ENCODE measurements around the gene CCDC74B. TPM values are rescaled to one million over a fixed set of nuclear protein-coding genes. Genes with fewer than 3 reads are reported as not detected.
"Not testable (repeated sequence)": the region's sequence is repeated elsewhere in the genome, so short reads cannot be mapped to it uniquely, and the experiment has no call there.

CCDC74B gene
- 1 to 10 TPM in 1 of 2 donors, under 1 TPM in 1; 0.99 to 1.0 TPM for total RNA-seq

DNA sequence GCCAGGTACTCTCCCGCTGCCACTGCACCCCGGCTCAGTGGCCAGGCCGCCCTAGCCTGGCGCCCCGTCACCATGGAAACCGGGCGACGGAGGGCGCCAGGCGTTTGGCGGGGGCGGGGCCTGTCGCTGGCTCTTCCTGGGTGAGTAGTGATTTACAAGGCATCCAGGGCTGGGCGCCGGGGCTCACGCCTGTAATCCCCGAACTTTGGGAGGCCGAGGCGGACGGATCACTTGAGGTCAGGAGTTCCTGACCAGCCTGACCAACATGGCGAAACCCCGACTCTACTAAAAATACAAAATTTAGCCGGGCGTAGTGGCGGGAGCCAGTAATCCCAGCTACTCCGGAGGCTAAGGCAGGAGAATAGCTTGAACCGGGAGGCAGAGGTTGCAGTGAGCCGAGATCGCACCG is at the start of gene CCDC74B:
Gene CCDC74B (minus strand): TSS at position 107 of the 409 bp plus-strand sequence. CDS start 116 bp downstream, outside the sequence.
- ATAC-seq, result peak; percentile 90

DNA sequence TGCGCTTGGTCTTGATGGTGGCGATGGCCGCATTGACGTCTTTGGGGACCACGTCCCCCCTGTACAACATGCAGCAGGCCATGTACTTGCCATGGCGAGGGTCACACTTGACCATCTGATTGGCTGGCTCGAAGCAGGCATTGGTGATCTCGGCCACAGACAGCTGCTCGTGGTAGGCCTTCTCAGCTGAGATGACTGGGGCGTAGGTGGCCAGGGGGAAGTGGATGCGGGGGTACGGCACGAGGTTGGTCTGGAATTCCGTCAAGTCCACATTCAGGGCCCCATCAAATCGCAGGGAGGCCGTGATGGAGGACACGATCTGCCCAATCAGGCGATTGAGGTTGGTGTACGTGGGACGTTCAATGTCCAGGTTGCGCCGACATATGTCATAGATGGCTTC is 48.9 kb upstream of the CCDC74B start:
- H3K27me3 ChIP-seq; H3K27ac ChIP-seq; H3K4me3 ChIP-seq; H3K9me3 ChIP-seq; ATAC-seq; H3K4me1 ChIP-seq; intact Hi-C loops (cut with DNase I); H3K36me3 ChIP-seq (replicated peaks in 1 of 2; ENCODE audit: insufficient read depth in 1 of 2, low read depth in 2 of 2); DNase-seq: not testable (repeated sequence)
- WGBS, 2 donors, result 75 to 96% methylated on average over 5 to 15 of the region's 22 CpGs

More for the DNA sequence above, at the start of gene CCDC74B:
- H3K27me3 ChIP-seq; H3K4me3 ChIP-seq; intact Hi-C loops (cut with DNase I); H3K36me3 ChIP-seq (replicated peaks in 1 of 2; ENCODE audit: insufficient read depth in 1 of 2, low read depth in 2 of 2); H3K27ac ChIP-seq; H3K4me1 ChIP-seq; H3K9me3 ChIP-seq: not testable (repeated sequence)
- WGBS, 2 donors, result 6 to 13% methylated on average over 8 to 30 of the region's 30 CpGs
- DNase-seq, result peak; percentile 58 to 71 (median 66)

DNA sequence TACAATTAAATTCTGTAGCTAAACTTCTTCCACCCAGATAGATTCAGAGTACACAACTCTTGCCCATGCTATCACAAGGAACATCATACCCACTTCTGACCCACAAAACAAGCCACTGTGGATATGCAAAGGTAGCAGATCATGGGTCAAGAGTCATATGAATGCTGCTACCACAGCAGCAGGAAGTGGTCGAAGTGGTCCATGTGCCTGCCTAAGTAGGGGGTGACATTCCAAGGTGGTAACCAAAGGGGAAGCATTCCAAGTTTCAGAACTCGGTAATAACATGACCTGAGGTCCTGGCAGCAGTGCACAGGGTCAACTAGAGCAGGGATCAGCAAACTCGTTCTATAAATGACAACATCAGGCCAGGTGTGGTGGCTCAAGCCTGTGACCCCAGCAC is 47.5 kb upstream of the CCDC74B start:
- DNase-seq; intact Hi-C loops (cut with DNase I); H3K4me3 ChIP-seq; ATAC-seq; H3K27ac ChIP-seq; H3K9me3 ChIP-seq; H3K27me3 ChIP-seq; H3K36me3 ChIP-seq (replicated peaks in 1 of 2; ENCODE audit: insufficient read depth in 1 of 2, low read depth in 2 of 2); H3K4me1 ChIP-seq: not testable (repeated sequence)
- 77 to 86% methylated on average over 3 of the region's 3 CpGs for WGBS, 2 donors

DNA sequence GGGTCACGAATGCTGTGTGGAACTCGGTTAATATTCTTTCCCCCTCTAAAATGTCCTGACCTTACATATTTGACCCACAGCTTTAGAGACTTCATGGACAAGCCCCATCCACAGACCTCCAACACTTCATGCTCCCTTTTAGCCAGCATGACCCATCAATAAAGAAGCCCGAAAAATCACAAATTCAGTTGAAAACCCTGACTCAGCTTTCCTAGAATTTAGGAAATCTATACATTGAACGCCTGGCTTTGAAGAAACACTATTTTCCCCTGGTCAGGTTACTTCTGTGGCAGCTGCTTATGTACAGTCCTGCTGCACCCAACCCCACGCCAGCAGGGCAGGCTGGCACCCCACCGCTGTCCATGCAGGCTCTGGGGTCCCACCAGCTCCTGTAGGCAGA is 46.4 kb upstream of the CCDC74B start:
- H3K4me1 ChIP-seq; ATAC-seq; intact Hi-C loops (cut with DNase I); H3K4me3 ChIP-seq; H3K36me3 ChIP-seq (replicated peaks in 1 of 2; ENCODE audit: insufficient read depth in 1 of 2, low read depth in 2 of 2); H3K27ac ChIP-seq; H3K9me3 ChIP-seq; DNase-seq; H3K27me3 ChIP-seq: not testable (repeated sequence)
- WGBS, 2 donors, result 94 to 95% methylated on average over 6 of the region's 6 CpGs

DNA sequence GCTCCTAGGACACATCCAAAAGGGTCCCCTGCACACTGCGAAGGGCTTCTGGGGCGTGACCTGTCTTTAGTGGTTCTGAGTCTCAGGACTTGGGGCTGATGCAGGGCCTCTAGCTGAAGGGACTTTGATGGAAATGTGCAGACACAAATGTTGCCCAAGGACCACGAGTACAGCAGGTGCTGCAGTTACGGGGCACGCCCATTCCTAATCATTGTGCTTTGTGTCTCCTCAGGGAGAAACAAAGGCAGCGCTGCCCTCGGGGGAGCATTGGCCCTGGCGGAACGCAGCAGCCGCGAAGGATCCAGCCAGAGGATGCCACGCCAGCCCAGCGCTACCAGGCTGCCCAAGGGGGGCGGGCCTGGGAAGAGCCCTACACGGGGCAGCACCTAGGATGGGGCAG is 45.3 kb upstream of the CCDC74B start:
- Histone ChIP-seq H3K36me3 (replicated peaks in 1 of 2; ENCODE audit: insufficient read depth in 1 of 2, low read depth in 2 of 2) (no peaks in the 10 kb centered on the region), H3K27ac (no peak overlapping the region), H3K9me3 (no peaks in the 10 kb centered on the region), H3K4me3 (no peak overlapping the region), H3K27me3 (no peaks in the 10 kb centered on the region), H3K4me1 (no peaks in the 10 kb centered on the region)
- DNase-seq, result no peak
- 80 to 85% methylated on average over 9 to 15 of the region's 15 CpGs for WGBS, 2 donors
- intact Hi-C loops (cut with DNase I), result no loop called here
- no peak for TF ChIP-seq POLR2A (IDR thresholded peaks at IDR 0.05)
- TF ChIP-seq, protein P1, sequence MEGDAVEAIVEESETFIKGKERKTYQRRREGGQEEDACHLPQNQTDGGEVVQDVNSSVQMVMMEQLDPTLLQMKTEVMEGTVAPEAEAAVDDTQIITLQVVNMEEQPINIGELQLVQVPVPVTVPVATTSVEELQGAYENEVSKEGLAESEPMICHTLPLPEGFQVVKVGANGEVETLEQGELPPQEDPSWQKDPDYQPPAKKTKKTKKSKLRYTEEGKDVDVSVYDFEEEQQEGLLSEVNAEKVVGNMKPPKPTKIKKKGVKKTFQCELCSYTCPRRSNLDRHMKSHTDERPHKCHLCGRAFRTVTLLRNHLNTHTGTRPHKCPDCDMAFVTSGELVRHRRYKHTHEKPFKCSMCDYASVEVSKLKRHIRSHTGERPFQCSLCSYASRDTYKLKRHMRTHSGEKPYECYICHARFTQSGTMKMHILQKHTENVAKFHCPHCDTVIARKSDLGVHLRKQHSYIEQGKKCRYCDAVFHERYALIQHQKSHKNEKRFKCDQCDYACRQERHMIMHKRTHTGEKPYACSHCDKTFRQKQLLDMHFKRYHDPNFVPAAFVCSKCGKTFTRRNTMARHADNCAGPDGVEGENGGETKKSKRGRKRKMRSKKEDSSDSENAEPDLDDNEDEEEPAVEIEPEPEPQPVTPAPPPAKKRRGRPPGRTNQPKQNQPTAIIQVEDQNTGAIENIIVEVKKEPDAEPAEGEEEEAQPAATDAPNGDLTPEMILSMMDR (IDR thresholded peaks at IDR 0.05), result no peak
- no peak for ATAC-seq

DNA sequence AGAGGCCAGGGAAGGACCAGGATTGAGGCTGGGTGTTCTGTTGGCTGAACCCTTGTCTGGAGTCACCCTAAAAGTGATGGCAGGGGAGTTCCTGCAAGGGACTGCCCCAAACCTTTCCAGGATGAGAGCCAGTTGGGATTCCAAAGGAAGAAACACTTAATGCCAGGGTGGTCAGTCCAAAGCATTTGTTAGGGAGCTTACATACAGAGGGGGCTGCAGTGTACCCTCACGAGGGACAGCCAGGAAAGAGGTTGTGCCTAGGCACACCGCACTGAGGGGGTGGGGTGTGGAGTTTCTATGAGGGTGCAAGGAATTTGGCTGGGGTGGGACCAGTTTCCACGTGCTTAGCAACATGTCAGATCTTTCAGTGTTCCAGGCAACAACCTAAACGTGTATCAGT is 44.0 kb upstream of the CCDC74B start:
- H3K27ac ChIP-seq; H3K4me3 ChIP-seq; ATAC-seq; H3K27me3 ChIP-seq; DNase-seq; intact Hi-C loops (cut with DNase I); H3K36me3 ChIP-seq (replicated peaks in 1 of 2; ENCODE audit: insufficient read depth in 1 of 2, low read depth in 2 of 2); H3K4me1 ChIP-seq; H3K9me3 ChIP-seq: not testable (repeated sequence)
- WGBS, 2 donors, result 68 to 92% methylated on average over 2 to 4 of the region's 4 CpGs

DNA sequence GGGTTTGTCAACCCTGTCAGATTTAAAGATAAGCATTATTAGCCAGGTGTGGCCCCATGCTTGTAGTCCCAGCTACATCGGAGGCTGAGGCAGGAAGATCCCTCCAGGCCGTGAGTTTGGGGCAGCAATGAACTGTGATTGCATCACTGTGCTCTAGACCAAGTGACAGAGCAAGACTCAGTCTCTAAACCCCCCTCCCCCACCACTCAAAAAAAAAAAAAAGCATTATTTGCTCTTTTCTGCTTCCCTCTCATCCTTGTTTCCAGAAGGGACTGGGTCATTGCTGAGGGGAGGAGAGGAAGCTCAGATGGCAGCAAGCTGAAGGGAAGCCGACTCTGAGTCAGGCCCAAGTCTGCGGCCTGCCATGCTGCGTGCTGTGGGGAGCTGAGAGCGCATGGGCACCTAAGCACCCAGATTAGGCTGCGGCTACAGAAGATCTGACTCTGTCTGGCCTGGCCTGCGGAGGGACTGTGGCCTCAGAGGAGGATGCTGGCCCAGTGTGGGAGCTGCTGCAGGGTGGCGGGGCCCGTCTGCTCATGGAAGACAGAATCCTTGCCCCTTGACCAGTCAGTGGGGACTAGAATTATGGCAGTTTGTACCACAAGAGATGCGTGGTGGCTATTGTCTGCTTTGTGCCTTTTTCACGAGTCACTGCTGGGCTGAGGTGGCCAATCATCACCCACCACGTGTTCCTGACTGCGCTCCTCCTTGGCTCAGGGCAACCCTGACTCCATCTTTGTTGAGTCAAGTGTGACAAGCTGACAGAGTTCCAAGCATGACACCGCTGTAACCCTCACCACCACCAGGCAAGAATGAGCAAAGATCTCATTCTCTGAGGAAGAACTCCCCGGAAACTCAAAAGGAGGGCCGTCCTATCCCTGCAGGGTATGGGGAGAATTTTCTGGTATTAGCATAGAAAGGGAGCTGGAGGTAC is 43.2 kb upstream of the CCDC74B start:
- H3K4me1 ChIP-seq; H3K27me3 ChIP-seq; H3K27ac ChIP-seq; H3K36me3 ChIP-seq (replicated peaks in 1 of 2; ENCODE audit: insufficient read depth in 1 of 2, low read depth in 2 of 2); H3K9me3 ChIP-seq; H3K4me3 ChIP-seq; intact Hi-C loops (cut with DNase I); ATAC-seq; DNase-seq: not testable (repeated sequence)
- WGBS, 2 donors, result 88 to 96% methylated on average over 12 to 17 of the region's 17 CpGs
